ENCODE data around the gene CAD.

GRCh38 chr2:27189989-27190388, 27.2 kb upstream of the CAD start:
- no peak for TF ChIP-seq POLR2AphosphoS5 (IDR thresholded peaks at IDR 0.05)
- no peak for TF ChIP-seq CTCF (IDR thresholded peaks at IDR 0.05)

Measured in stomach (tissue), 4 donors.